DOHH2 (cell line): ENCODE data around the gene FTHL17.

Source experiments
- H3F3A ChIP-seq: fragments of 200-600 bp; sonication (generic), shearing (Covaris generic); 2 replicates; pipeline ENCODE4 v1.6.0; 2016; ENCODE audit warnings: antibody characterized with exemption, mild to moderate bottlenecking; ENCODE audit not compliant: control insufficient read depth, insufficient read depth
- H3K27ac ChIP-seq: fragments of 200-600 bp; sonication (generic); 2 replicates; pipeline ENCODE4 v1.5.1; 2014; ENCODE audit warnings: low read depth, mild to moderate bottlenecking, low read length, moderate library complexity
- H3K27me3 ChIP-seq: fragments of 200-600 bp; sonication (generic); 2 replicates; pipeline ENCODE4 v1.6.1; 2014; ENCODE audit warnings: mild to moderate bottlenecking, low read length, mixed read lengths; ENCODE audit not compliant: control insufficient read depth
- H3K36me3 ChIP-seq: fragments of 200-600 bp; sonication (generic); 2 replicates; pipeline ENCODE4 v1.6.1; 2014; ENCODE audit warnings: mild to moderate bottlenecking, low read length, moderate library complexity, mixed read lengths; ENCODE audit not compliant: control insufficient read depth
- H3K4me1 ChIP-seq: fragments of 200-600 bp; sonication (generic); 2 replicates; pipeline ENCODE4 v1.6.1; 2014; ENCODE audit warnings: mild to moderate bottlenecking, low read length, mixed read lengths; ENCODE audit not compliant: control insufficient read depth
- H3K4me2 ChIP-seq: fragments of 200-600 bp; sonication (generic); 2 replicates; pipeline ENCODE4 v1.6.0; 2014; ENCODE audit warnings: mild to moderate bottlenecking, low read length, moderate library complexity
- H3K4me3 ChIP-seq: fragments of 200-600 bp; sonication (generic); 2 replicates; pipeline ENCODE4 v1.5.1; 2014; ENCODE audit warnings: mild to moderate bottlenecking, low read length, mixed read lengths
- H3K79me2 ChIP-seq: fragments of 200-600 bp; sonication (generic); 2 replicates; pipeline ENCODE4 v1.6.1; 2014; ENCODE audit warnings: mild to moderate bottlenecking, low read length, mixed read lengths; ENCODE audit not compliant: control insufficient read depth
- H3K9me2 ChIP-seq: fragments of 200-600 bp; sonication (generic); replicated peaks from 2 replicates; pipeline ENCODE4 v1.6.1; 2014; ENCODE audit warnings: mild to moderate bottlenecking, low read length, mixed read lengths; ENCODE audit not compliant: control insufficient read depth
- H3K9me3 ChIP-seq: fragments of 200-600 bp; sonication (generic); 2 replicates; pipeline ENCODE4 v1.6.1; 2014; ENCODE audit warnings: antibody characterized with exemption, low read length, mixed read lengths; ENCODE audit not compliant: control insufficient read depth, insufficient read depth
- H4K20me1 ChIP-seq: fragments of 200-600 bp; sonication (generic); 2 replicates; pipeline ENCODE4 v1.6.0; 2014; ENCODE audit warnings: low read depth, mild to moderate bottlenecking, antibody characterized with exemption, low read length, moderate library complexity; ENCODE audit not compliant: control insufficient read depth, insufficient read depth
- CTCF ChIP-seq: fragments of 200-600 bp; sonication (generic); IDR thresholded peaks from one replicate; pipeline ENCODE4 v1.5.1; 2014; ENCODE audit warnings: antibody characterized with exemption, mild to moderate bottlenecking, low read depth, low read length; ENCODE audit not compliant: poor library complexity, severe bottlenecking
- EZH2phosphoT487 ChIP-seq: fragments of 200-600 bp; sonication (generic); IDR thresholded peaks from 2 replicates; pipeline ENCODE4 v1.6.1; 2017; ENCODE audit warnings: borderline replicate concordance, mild to moderate bottlenecking, antibody characterized with exemption, low read length, moderate library complexity, mixed read lengths

FTHL17 gene

GRCh38 chrX:31024866-31025265 is 47.0 kb downstream of the FTHL17 start:
- Histone ChIP-seq H3K9me2 (no peaks in the 10 kb centered on the region), H3K36me3 (no peaks in the 10 kb centered on the region), H3K9me3 (no peaks in the 10 kb centered on the region), H3K27ac (no peak overlapping the region), H3K4me2 (no peak overlapping the region), H4K20me1 (no peaks in the 10 kb centered on the region), H3F3A (no peaks in the 10 kb centered on the region), H3K4me3 (no peak overlapping the region), H3K79me2 (no peaks in the 10 kb centered on the region), H3K4me1 (no peaks in the 10 kb centered on the region), H3K27me3 (no peaks in the 10 kb centered on the region)
- TF ChIP-seq EZH2phosphoT487 (no peak), CTCF (no peak)

GRCh38 chrX:31021537-31021936 is 50.3 kb downstream of the FTHL17 start:
- H3K4me1 ChIP-seq: no peaks in the 10 kb centered on the region
- no peaks in the 10 kb centered on the region for H3F3A ChIP-seq
- no peaks in the 10 kb centered on the region for H4K20me1 ChIP-seq
- no peak for TF ChIP-seq CTCF
- TF ChIP-seq EZH2phosphoT487: no peak
- H3K27ac ChIP-seq: no peak overlapping the region
- no peaks in the 10 kb centered on the region for H3K79me2 ChIP-seq
- H3K36me3 ChIP-seq: no peaks in the 10 kb centered on the region
- no peak overlapping the region for H3K4me3 ChIP-seq
- no peaks in the 10 kb centered on the region for H3K9me2 ChIP-seq
- no peaks in the 10 kb centered on the region for H3K9me3 ChIP-seq
- H3K27me3 ChIP-seq: no peaks in the 10 kb centered on the region
- no peak overlapping the region for H3K4me2 ChIP-seq
